Measurements from ENCODE around the gene ELP5.

DNA sequence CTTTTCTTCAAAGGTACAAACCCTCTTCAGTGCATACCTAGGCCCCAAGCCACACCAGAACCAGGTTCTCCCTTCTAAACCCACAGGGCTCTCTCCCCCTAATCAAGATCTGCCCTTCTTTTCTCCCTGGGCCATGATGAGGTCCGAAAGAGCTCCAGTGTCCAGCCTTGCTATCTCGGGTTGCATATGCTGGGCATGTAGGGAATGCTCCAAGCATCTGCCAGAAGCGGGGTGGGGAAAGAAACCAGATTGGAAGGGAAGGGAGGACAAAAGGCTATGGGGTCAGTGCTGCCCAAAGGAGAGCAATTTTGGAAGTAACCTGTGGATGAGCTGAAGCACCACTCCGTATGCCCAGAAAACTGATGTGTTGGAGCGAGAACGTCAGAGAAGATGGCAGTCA, 2.8 kb upstream of the ELP5 start:
- TF ChIP-seq, protein P1, sequence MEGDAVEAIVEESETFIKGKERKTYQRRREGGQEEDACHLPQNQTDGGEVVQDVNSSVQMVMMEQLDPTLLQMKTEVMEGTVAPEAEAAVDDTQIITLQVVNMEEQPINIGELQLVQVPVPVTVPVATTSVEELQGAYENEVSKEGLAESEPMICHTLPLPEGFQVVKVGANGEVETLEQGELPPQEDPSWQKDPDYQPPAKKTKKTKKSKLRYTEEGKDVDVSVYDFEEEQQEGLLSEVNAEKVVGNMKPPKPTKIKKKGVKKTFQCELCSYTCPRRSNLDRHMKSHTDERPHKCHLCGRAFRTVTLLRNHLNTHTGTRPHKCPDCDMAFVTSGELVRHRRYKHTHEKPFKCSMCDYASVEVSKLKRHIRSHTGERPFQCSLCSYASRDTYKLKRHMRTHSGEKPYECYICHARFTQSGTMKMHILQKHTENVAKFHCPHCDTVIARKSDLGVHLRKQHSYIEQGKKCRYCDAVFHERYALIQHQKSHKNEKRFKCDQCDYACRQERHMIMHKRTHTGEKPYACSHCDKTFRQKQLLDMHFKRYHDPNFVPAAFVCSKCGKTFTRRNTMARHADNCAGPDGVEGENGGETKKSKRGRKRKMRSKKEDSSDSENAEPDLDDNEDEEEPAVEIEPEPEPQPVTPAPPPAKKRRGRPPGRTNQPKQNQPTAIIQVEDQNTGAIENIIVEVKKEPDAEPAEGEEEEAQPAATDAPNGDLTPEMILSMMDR (IDR thresholded peaks at IDR 0.05 in 4 of 5, conservative IDR thresholded peaks at IDR 0.05 in 1 of 5), result no peak
- no peak for TF ChIP-seq POLR2A (IDR thresholded peaks at IDR 0.05)

Data from gastrocnemius medialis (tissue), 4 donors.